Measurements from ENCODE around the gene ARL15.

The ARL15 gene

DNA sequence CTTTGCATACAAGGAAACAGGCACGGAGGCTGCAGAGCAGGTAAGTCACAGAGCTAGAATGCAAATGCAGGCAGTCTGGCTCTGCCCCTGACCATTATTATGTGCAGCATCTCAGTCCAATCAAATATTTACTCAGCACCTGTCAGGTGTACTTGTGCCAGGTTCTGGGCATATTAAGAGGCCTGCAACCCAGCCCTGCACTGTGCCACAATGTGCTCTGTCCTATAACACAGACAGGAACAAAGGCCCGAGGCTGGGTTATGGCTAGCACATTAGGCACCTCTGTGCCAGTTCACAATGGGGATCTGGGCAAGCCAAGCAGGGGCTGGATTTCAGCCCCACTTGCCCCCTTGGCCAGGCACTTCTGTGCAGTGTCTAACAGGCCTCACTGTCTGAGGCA lies 14.0 kb downstream of the ARL15 start:
- Histone ChIP-seq H2AFZ (ENCODE audit: low read length) (no peak overlapping the region), H4K20me1 (ENCODE audit: insufficient read depth, low read length, poor library complexity, severe bottlenecking) (no peaks in the 10 kb centered on the region), H3K4me2 (ENCODE audit: low read depth, low read length, poor library complexity, severe bottlenecking) (peak overlapping the region; percentile 49), H3K36me3 (ENCODE audit: insufficient read depth, low read length) (no peaks in the 10 kb centered on the region), H3K4me3 (ENCODE audit: low read length, poor library complexity, severe bottlenecking) (no peak overlapping the region), H3F3A (ENCODE audit: low read depth) (no peaks in the 10 kb centered on the region), H3K9me2 (replicated peaks; ENCODE audit: low read depth, low read length) (no peaks in the 10 kb centered on the region), H3K9ac (ENCODE audit: low read depth, low read length, poor library complexity, severe bottlenecking) (no peak overlapping the region), H3K9me3 (ENCODE audit: insufficient read depth, low read depth, low read length) (no peaks in the 10 kb centered on the region), H3K79me2 (ENCODE audit: insufficient read depth, low read length) (peaks cover 48% of the 10 kb centered on the region), H3K27me3 (ENCODE audit: insufficient read depth, low read length, poor library complexity, severe bottlenecking) (no peaks in the 10 kb centered on the region), H3K4me1 (ENCODE audit: insufficient read depth, low read length, poor library complexity, severe bottlenecking) (peaks cover 20% of the 10 kb centered on the region)
- TF ChIP-seq EZH2phosphoT487 (IDR thresholded peaks at IDR 0.05; ENCODE audit: borderline replicate concordance) = no peak
- TF ChIP-seq, protein P1, sequence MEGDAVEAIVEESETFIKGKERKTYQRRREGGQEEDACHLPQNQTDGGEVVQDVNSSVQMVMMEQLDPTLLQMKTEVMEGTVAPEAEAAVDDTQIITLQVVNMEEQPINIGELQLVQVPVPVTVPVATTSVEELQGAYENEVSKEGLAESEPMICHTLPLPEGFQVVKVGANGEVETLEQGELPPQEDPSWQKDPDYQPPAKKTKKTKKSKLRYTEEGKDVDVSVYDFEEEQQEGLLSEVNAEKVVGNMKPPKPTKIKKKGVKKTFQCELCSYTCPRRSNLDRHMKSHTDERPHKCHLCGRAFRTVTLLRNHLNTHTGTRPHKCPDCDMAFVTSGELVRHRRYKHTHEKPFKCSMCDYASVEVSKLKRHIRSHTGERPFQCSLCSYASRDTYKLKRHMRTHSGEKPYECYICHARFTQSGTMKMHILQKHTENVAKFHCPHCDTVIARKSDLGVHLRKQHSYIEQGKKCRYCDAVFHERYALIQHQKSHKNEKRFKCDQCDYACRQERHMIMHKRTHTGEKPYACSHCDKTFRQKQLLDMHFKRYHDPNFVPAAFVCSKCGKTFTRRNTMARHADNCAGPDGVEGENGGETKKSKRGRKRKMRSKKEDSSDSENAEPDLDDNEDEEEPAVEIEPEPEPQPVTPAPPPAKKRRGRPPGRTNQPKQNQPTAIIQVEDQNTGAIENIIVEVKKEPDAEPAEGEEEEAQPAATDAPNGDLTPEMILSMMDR (conservative IDR thresholded peaks at IDR 0.05; ENCODE audit: low read length) = no peak

DNA sequence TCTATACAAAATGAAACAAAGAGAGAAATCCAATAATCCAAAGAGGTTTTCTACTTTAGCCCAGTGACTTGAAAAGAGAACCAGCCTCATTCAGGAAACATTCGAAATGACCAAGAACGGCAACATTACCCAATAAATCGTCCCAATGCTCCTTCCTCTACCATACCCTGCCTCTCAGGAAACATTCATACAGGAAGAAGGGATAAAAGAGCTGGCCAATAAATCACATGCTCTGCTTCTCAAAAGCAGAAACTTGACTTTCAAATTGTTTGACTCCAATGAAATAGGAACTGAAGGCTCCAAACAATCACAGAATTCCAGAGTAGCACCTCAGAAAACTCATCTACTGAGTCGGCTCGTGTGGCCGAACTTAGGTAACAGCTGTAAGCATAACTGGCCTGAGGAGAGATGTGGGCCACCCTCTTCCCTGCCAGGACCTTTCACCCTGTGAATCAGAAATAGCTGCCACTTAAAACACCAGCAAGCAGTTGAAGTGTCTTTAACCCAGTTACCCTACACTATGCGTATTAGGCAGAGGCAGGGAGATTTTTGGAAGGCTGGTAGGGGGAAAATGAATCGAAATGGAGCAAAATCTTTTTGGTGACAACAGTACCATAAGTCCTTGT lies 14.6 kb downstream of the ARL15 start:
- H3K27me3 ChIP-seq (ENCODE audit: insufficient read depth, low read length, poor library complexity, severe bottlenecking) = no peaks in the 10 kb centered on the region
- H3K4me1 ChIP-seq (ENCODE audit: insufficient read depth, low read length, poor library complexity, severe bottlenecking) = peaks cover 20% of the 10 kb centered on the region
- no peaks in the 10 kb centered on the region for H3K36me3 ChIP-seq (ENCODE audit: insufficient read depth, low read length)
- H3K9ac ChIP-seq (ENCODE audit: low read depth, low read length, poor library complexity, severe bottlenecking) = no peak overlapping the region
- H3K79me2 ChIP-seq (ENCODE audit: insufficient read depth, low read length) = peaks cover 49% of the 10 kb centered on the region
- peak overlapping the region; percentile 49 for H3K4me2 ChIP-seq (ENCODE audit: low read depth, low read length, poor library complexity, severe bottlenecking)
- H2AFZ ChIP-seq (ENCODE audit: low read length) = no peak overlapping the region
- TF ChIP-seq, protein P1 (conservative IDR thresholded peaks at IDR 0.05; ENCODE audit: low read length) = no peak
- TF ChIP-seq EZH2phosphoT487 (IDR thresholded peaks at IDR 0.05; ENCODE audit: borderline replicate concordance) = no peak
- H3F3A ChIP-seq (ENCODE audit: low read depth) = no peaks in the 10 kb centered on the region
- no peaks in the 10 kb centered on the region for H4K20me1 ChIP-seq (ENCODE audit: insufficient read depth, low read length, poor library complexity, severe bottlenecking)
- no peaks in the 10 kb centered on the region for H3K9me2 ChIP-seq (replicated peaks; ENCODE audit: low read depth, low read length)
- H3K9me3 ChIP-seq (ENCODE audit: insufficient read depth, low read depth, low read length) = no peaks in the 10 kb centered on the region
- H3K4me3 ChIP-seq (ENCODE audit: low read length, poor library complexity, severe bottlenecking) = peak overlapping the region; percentile 4

DNA sequence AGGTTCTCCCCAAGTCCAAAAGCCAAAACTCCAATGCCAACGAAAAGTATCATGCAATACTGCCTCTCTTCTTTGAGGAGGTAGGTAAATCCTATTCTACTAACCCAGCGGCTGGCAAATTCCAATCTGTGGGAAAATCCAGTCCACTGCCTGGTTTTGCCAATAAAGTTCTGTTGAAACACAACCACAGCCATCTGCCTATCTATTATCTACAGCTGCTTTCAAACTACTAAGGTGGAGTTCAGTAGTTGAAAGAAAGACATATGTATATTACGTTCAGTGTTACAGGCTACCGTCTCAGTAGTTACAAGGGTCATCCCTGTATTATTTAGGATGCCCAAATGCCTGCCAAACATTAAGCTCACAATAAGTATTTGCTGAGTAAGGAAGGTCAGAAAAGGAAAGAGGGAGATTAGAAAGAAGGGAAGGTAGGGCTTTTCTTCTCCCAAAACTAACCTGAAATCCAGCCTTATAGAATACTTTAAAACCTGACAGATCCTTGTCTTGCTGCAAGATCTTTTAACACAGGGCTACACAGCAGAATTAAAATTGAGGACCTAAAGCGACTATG lies 16.2 kb downstream of the ARL15 start:
- H3K4me3 ChIP-seq (ENCODE audit: low read length, poor library complexity, severe bottlenecking) = no peak overlapping the region
- H3K36me3 ChIP-seq (ENCODE audit: insufficient read depth, low read length) = no peaks in the 10 kb centered on the region
- H2AFZ ChIP-seq (ENCODE audit: low read length) = no peak overlapping the region
- no peak overlapping the region for H3K9ac ChIP-seq (ENCODE audit: low read depth, low read length, poor library complexity, severe bottlenecking)
- TF ChIP-seq, protein P1 (conservative IDR thresholded peaks at IDR 0.05; ENCODE audit: low read length) = no peak
- TF ChIP-seq EZH2phosphoT487 (IDR thresholded peaks at IDR 0.05; ENCODE audit: borderline replicate concordance) = no peak
- H3K4me2 ChIP-seq (ENCODE audit: low read depth, low read length, poor library complexity, severe bottlenecking) = no peak overlapping the region
- H3K4me1 ChIP-seq (ENCODE audit: insufficient read depth, low read length, poor library complexity, severe bottlenecking) = peaks cover 29% of the 10 kb centered on the region
- H3K9me2 ChIP-seq (replicated peaks; ENCODE audit: low read depth, low read length) = no peaks in the 10 kb centered on the region
- H3K79me2 ChIP-seq (ENCODE audit: insufficient read depth, low read length) = peaks cover 43% of the 10 kb centered on the region
- no peaks in the 10 kb centered on the region for H4K20me1 ChIP-seq (ENCODE audit: insufficient read depth, low read length, poor library complexity, severe bottlenecking)
- H3K27me3 ChIP-seq (ENCODE audit: insufficient read depth, low read length, poor library complexity, severe bottlenecking) = no peaks in the 10 kb centered on the region
- H3F3A ChIP-seq (ENCODE audit: low read depth) = no peaks in the 10 kb centered on the region
- H3K9me3 ChIP-seq (ENCODE audit: insufficient read depth, low read depth, low read length) = no peaks in the 10 kb centered on the region

Data from Loucy (cell line).